Upper lobe of right lung (tissue), 1 donor: Measurements from ENCODE around the gene PITPNM2. TPM values are rescaled to one million over a fixed set of nuclear protein-coding genes. Genes with fewer than 3 reads are reported as not detected.

Experiments
- ATAC-seq: fragments of 200-7000 bp; cut with Tn5 transposase; one replicate; pipeline ENCODE4 v1.9.1; 2020; ENCODE audit warnings: mild to moderate bottlenecking, moderate library complexity
- DNase-seq: peaks from one replicate; pipeline ENCODE4 v3.0.0-alpha.2; 2020
- H3K27ac ChIP-seq: fragments of 200-600 bp; one replicate; pipeline ENCODE4 v1.8.0; 2022
- H3K27me3 ChIP-seq: fragments of 200-600 bp; one replicate; pipeline ENCODE4 v1.8.0; 2022; ENCODE audit warnings: mild to moderate bottlenecking
- H3K36me3 ChIP-seq: fragments of 200-600 bp; one replicate; pipeline ENCODE4 v1.8.0; 2022
- H3K4me1 ChIP-seq: fragments of 200-600 bp; one replicate; pipeline ENCODE4 v1.8.0; 2022
- H3K4me3 ChIP-seq: fragments of 200-600 bp; one replicate; pipeline ENCODE4 v1.8.0; 2022; ENCODE audit warnings: mild to moderate bottlenecking
- H3K9me3 ChIP-seq: fragments of 200-600 bp; one replicate; pipeline ENCODE4 v1.8.0; 2022
- intact Hi-C: fragments of 100-400 bp; cut with DNase I; formaldehyde crosslinking; loops from one replicate; pipeline ENCODE4 v1.11.0; 2022
- total RNA-seq: library from RNA; stranded (reverse); fragmentation: NEBNext Ultra II Directional; extraction: Animal tissue kit (Norgen Biotek cat#: 25700); gene quantifications from one replicate; pipeline ENCODE4 v1.2.1, GENCODE V29; 2021
- TF ChIP-seq, protein P1 (sequence below): fragments of 200-600 bp; IDR thresholded peaks from one replicate; pipeline ENCODE4 v1.8.0; 2022; ENCODE audit warnings: antibody characterized with exemption
- donor health status: DM: no; HTN: yes; CAD: no; lungs with severe emphysema.

The PITPNM2 gene
- total RNA-seq, 1 donor from 2014 or later: 25.9 TPM

DNA sequence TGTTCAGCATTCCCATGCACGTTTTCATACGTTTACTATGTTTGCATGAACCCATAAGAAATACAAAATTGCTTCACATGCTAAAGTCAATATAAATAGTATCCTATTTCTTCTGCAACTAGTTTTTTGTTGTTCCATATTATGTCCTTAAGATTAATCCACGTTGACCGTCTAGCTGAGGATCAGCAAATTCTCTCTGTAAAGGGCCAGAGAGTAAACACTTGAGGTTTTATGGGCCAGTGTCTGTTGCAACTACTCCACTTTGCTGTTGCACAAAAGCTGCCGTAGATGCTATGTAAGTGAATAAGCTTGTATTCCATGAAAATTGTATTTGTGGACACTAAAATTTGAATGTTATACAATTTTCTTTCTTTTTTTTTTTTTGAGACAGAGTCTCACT, 21.1 kb upstream of the PITPNM2 start:
- TF ChIP-seq, protein P1, sequence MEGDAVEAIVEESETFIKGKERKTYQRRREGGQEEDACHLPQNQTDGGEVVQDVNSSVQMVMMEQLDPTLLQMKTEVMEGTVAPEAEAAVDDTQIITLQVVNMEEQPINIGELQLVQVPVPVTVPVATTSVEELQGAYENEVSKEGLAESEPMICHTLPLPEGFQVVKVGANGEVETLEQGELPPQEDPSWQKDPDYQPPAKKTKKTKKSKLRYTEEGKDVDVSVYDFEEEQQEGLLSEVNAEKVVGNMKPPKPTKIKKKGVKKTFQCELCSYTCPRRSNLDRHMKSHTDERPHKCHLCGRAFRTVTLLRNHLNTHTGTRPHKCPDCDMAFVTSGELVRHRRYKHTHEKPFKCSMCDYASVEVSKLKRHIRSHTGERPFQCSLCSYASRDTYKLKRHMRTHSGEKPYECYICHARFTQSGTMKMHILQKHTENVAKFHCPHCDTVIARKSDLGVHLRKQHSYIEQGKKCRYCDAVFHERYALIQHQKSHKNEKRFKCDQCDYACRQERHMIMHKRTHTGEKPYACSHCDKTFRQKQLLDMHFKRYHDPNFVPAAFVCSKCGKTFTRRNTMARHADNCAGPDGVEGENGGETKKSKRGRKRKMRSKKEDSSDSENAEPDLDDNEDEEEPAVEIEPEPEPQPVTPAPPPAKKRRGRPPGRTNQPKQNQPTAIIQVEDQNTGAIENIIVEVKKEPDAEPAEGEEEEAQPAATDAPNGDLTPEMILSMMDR: no peak
- intact Hi-C loops: no loop called here

DNA sequence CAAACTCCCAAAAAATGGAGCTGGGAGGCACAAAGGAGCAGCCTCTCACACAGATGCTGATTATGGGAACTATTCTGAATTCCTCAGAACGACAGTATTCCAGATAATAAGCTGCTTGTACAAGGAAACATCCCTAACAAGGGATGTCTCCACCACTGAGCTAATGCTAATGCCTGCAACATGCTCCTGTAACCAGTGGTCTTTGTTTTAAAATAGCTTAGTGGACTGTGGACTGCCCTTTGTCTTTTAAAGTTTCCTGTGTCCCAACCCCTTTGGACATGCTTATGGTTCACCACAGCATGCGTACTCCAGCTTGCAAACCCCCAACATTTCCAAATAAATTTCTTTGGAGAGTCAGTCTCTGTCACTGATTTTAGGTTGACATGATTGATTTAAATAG, 16.4 kb upstream of the PITPNM2 start:
- TF ChIP-seq, protein P1: no peak
- Histone ChIP-seq H3K27ac (no peak overlapping the region), H3K36me3 (peaks cover 26% of the 10 kb centered on the region), H3K4me3 (no peak overlapping the region), H3K27me3 (no peaks in the 10 kb centered on the region), H3K4me1 (no peaks in the 10 kb centered on the region), H3K9me3 (no peaks in the 10 kb centered on the region)
- intact Hi-C loops: no loop called here
- no peak for ATAC-seq
- DNase-seq: no peak

More for the DNA sequence above, 21.1 kb upstream of the PITPNM2 start:
- ATAC-seq: no peak
- H3K36me3 ChIP-seq: peaks cover 16% of the 10 kb centered on the region
- no peak for DNase-seq
- H3K4me1 ChIP-seq: no peaks in the 10 kb centered on the region
- H3K4me3 ChIP-seq: no peak overlapping the region
- no peak overlapping the region for H3K27ac ChIP-seq
- no peaks in the 10 kb centered on the region for H3K27me3 ChIP-seq
- H3K9me3 ChIP-seq: no peaks in the 10 kb centered on the region

DNA sequence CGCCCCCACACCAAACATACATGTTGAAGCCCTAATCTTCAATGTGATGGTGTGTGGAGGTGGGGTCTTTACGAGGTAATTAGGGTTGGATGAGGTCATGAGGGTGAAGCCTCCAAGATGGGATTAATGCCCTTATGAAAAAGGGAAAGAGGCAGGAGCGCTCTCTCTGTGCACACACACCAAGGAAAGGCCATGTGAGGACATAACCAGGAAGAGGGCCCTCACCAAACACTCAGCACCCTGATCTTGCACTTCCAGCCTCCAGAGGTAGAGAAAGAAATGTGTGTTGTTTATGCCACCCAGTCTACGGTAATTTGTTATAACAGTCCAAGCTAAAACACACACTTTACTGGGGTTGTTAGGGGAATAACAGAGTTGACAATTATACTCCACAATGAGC, 14.6 kb upstream of the PITPNM2 start:
- Histone ChIP-seq H3K9me3 (no peaks in the 10 kb centered on the region), H3K36me3 (peaks cover 23% of the 10 kb centered on the region), H3K4me1 (no peaks in the 10 kb centered on the region), H3K27ac (peak overlapping the region; percentile 39), H3K27me3 (no peaks in the 10 kb centered on the region), H3K4me3 (no peak overlapping the region)
- peak; percentile 74 for ATAC-seq
- no peak for DNase-seq
- TF ChIP-seq, protein P1: no peak
- intact Hi-C loops: no loop called here

DNA sequence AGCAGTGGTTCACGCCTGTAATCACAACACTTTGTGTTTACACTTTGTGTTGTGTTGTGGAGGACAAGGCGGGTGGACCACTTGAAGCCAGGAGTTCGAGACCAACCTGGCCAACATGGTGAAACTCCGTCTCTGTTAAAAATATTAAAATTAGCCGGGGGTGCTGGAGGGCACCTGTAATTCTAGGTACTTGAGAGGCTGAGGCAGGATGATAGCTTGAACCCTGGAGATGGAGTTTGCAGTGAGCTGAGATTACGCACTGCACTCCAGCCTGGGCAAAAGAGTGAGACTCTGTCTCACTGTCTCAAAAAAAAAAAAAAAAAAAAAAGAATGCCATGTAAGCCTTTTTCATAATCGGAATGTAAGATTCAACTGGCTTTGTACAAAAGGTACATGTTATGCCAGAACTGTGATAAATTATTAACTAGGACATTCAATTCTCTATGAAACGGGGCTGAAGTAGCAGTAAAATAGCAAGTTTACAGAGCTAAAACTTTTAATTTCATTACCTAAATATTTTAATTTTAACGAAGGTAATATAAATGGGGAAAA, 13.9 kb upstream of the PITPNM2 start:
- Histone ChIP-seq H3K27ac (peak overlapping the region; percentile 39), H3K36me3 (peaks cover 19% of the 10 kb centered on the region), H3K9me3 (no peaks in the 10 kb centered on the region), H3K27me3 (no peaks in the 10 kb centered on the region), H3K4me3 (no peak overlapping the region), H3K4me1 (no peaks in the 10 kb centered on the region)
- ATAC-seq (peak; percentile 30), DNase-seq (no peak)
- intact Hi-C loops: no loop called here
- TF ChIP-seq, protein P1: no peak

DNA sequence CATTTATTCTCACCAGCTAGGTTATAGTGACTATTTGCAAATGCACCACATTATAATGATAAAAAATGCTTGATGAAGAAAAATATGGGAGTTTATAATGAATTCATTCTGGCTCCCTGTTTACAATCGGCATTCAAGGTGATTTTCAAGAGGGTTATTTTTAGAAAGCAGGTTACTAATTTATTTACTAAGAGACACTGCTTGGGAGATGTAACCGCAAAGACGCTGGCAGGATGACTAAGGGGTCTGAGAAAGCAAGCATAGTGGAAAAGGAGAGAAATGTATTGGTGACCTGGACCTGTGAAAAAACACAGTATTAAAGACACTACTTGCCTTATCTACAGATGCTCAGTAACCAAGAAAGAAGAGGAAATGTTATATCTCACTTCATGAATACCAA, 13.3 kb upstream of the PITPNM2 start:
- DNase-seq (no peak), ATAC-seq (no peak)
- H3K27ac ChIP-seq: peak overlapping the region; percentile 32
- no peaks in the 10 kb centered on the region for H3K4me1 ChIP-seq
- TF ChIP-seq, protein P1: no peak
- H3K9me3 ChIP-seq: no peaks in the 10 kb centered on the region
- intact Hi-C loops: no loop called here
- no peak overlapping the region for H3K4me3 ChIP-seq
- H3K27me3 ChIP-seq: no peaks in the 10 kb centered on the region
- H3K36me3 ChIP-seq: peaks cover 19% of the 10 kb centered on the region

DNA sequence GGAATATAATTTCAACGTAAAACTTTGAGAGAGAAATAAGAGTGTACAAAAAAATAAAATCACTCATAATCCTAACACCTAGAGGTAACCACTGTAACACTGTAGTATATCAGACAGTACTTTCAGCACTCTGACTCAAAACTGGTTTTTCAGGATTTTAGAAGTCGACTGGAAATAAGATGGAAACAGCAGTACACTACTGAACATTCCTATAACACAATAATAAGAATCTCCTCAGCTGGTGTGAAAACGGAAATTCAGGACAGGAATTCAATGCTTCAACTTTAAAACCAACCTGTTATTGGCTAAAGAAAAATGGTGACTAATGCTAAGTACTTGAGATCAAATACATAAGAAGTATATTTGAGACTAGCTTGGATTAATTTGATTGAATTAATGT, 12.3 kb upstream of the PITPNM2 start:
- intact Hi-C loops: no loop called here

More for the DNA sequence above, 12.3 kb upstream of the PITPNM2 start:
- H3K36me3 ChIP-seq: peaks cover 19% of the 10 kb centered on the region
- ATAC-seq (peak; percentile 76), DNase-seq (no peak)
- H3K9me3 ChIP-seq: no peaks in the 10 kb centered on the region
- H3K4me1 ChIP-seq: no peaks in the 10 kb centered on the region
- H3K27ac ChIP-seq: no peak overlapping the region
- TF ChIP-seq, protein P1: no peak
- no peak overlapping the region for H3K4me3 ChIP-seq
- H3K27me3 ChIP-seq: no peaks in the 10 kb centered on the region
